HG02885 (cell line): ENCODE results near the gene GNAL.
"Not testable (repeated sequence)": the region's sequence is repeated elsewhere in the genome, so short reads cannot be mapped to it uniquely, and the experiment has no call there.

Experiments
- ATAC-seq: cut with Tn5 transposase; IDR thresholded peaks from one replicate; pipeline ENCODE4 v1.9.1; 2021; ENCODE audit warnings: mild to moderate bottlenecking; ENCODE audit not compliant: unreplicated experiment, poor library complexity

The GNAL gene

GRCh38 chr18:11688972-11689668 lies at the start of gene GNAL:
Gene GNAL (plus strand): TSS chr18:11689264. CDS start chr18:11689564, 300 bp downstream.
- ATAC-seq = peak; percentile 82

GRCh38 chr18:11647310-11647709 lies 41.8 kb upstream of the GNAL start:
- not testable (repeated sequence) for ATAC-seq

- ATAC-seq = not testable (repeated sequence)
These were observed 41.3 kb upstream of the GNAL start for GRCh38 chr18:11647804-11648203.

- ATAC-seq = no peak
These were observed 39.2 kb upstream of the GNAL start for GRCh38 chr18:11649839-11650238.

- no peak for ATAC-seq
These were observed 37.2 kb upstream of the GNAL start for GRCh38 chr18:11651899-11652298.

- no peak for ATAC-seq
These were observed 35.5 kb upstream of the GNAL start for GRCh38 chr18:11653521-11653920.

GRCh38 chr18:11654736-11655605 lies 34.1 kb upstream of the GNAL start:
- ATAC-seq = no peak

- no peak for ATAC-seq
These were observed 33.5 kb upstream of the GNAL start for GRCh38 chr18:11655606-11655932.

GRCh38 chr18:11657152-11657551 lies 31.9 kb upstream of the GNAL start:
- no peak for ATAC-seq

GRCh38 chr18:11657554-11657953 lies 31.5 kb upstream of the GNAL start:
- no peak for ATAC-seq

- no peak for ATAC-seq
These were observed 31.0 kb upstream of the GNAL start for GRCh38 chr18:11658019-11658418.

GRCh38 chr18:11658989-11659388 lies 30.1 kb upstream of the GNAL start:
- ATAC-seq = no peak

GRCh38 chr18:11660691-11661090 lies 28.4 kb upstream of the GNAL start:
- ATAC-seq = no peak

- no peak for ATAC-seq
These were observed 27.6 kb upstream of the GNAL start for GRCh38 chr18:11661430-11661829.

- no peak for ATAC-seq
These were observed 25.5 kb upstream of the GNAL start for GRCh38 chr18:11663439-11664029.

- no peak for ATAC-seq
These were observed 24.8 kb upstream of the GNAL start for GRCh38 chr18:11664286-11664685.

GRCh38 chr18:11665146-11665545 lies 23.9 kb upstream of the GNAL start:
- ATAC-seq = no peak

- no peak for ATAC-seq
These were observed 23.5 kb upstream of the GNAL start for GRCh38 chr18:11665587-11665986.

GRCh38 chr18:11666176-11666575 lies 22.9 kb upstream of the GNAL start:
- ATAC-seq = no peak

- no peak for ATAC-seq
These were observed 22.2 kb upstream of the GNAL start for GRCh38 chr18:11666831-11667230.

- no peak for ATAC-seq
These were observed 21.5 kb upstream of the GNAL start for GRCh38 chr18:11667578-11667977.
